GM03348 (cell line): ENCODE data around the gene PPP1R26.

Experiments
- DNase-seq: peaks from one replicate; pipeline ENCODE4 v3.0.0; 2012; ENCODE audit warnings: low spot score

The PPP1R26 gene

DNA sequence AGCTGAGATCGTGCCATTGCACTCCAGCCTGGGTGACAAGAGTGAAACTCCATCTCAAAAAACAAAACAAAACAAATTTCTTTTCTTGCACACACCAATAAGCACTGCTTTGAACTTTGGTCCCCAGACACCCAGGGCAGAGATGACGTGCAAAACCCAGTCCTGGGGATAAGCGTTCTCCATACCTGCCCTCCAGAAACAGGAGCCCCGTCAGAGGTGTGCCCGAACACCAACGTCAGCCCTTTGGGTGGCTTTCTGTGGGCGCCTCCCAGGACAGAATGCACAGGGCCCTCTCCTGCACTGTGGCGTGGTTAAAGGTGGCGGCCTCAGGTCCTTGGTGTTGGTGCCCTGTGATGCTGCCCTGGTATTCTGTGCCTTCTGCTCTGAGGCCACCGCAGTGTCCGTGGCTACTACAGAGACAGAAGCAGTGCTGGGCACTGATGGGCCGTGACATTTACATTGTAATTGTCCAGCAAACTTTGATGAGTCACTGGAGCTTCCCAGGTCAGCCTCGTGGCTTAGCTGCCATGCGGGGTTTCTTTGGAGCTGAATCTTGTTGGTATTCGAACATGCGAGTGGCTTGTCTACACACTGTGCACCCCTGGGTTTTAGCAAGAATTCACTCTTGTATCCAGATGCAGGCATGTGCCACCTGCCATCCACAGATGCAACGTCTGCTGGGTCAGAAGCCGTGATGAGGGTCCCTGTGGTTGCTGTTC, 9.8 kb downstream of the PPP1R26 start:
- no peak for DNase-seq

DNA sequence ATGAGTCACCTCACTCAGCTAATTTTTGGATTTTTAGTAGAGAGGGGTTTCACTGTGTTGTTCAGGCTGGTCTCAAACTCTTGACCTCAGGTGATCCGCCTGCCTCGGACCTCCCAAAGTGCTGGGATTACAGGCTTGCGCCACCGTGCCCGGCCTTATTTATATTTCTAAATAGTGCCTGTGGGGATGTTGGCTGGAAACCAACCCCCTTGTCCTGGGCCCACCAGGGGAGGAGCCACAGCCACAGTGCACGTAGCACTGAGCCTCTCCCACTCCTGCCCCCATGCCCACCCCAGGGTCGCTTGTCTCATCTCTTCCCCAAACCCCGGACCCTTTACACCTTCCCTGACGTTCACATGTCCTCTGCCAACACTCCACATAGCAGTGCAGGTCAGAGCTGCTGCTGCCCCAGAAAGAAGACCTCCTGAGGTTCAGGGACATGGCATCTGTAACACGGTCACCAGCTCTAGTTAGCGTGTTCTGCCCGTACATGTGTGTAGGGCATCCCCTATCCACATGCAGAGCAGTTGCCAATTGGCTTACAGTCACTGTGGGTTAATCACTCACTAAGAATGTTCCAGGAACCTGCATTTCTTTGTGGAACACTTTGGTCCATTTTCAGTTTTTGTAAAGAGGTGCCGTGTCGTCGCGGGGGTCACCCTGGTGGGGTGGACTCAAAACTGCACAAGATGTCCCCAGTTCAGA, 10.7 kb downstream of the PPP1R26 start:
- DNase-seq = no peak

DNA sequence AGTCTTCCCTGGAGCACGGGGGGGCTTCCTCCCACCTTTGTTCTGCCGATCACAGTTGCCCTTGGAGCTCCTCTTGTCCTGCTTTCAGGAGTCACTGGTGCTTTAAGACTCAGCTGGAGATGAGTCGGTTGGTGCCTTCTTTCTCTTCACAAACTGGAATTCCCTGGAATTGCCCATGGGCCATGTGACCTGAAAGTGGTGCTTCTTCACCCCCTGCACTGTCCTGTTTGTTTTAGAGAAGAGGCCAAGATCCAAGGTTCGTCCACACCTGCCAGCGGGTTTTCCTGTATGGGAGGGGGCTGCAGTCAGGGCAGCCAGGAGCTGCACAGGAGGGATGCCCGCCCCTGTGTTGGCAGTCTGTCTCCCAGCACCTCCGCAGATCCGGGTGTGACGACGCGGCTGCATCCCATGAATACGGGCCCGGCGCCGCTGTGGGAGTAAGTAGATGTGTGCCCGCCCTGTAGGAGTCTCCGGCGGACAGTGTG, 11.4 kb downstream of the PPP1R26 start:
- no peak for DNase-seq

DNA sequence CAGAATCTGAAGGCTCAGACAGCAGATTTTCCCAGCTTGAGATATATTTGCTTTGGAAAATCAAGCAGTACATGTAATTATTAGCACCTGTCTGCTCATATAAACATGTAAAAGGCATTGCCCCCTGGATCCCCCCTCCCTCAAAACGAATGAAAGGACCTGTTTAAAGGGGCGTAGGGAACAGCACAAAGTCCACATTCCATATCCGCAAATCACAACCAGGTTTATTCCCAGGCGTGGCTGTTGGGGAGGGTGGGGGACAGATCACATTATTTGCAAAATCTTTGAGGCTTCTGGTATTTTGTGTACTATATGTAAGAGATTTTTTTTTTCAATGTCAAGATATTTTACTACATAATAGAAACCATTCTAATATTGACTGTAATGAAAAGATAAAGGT, 12.2 kb downstream of the PPP1R26 start:
- no peak for DNase-seq

DNA sequence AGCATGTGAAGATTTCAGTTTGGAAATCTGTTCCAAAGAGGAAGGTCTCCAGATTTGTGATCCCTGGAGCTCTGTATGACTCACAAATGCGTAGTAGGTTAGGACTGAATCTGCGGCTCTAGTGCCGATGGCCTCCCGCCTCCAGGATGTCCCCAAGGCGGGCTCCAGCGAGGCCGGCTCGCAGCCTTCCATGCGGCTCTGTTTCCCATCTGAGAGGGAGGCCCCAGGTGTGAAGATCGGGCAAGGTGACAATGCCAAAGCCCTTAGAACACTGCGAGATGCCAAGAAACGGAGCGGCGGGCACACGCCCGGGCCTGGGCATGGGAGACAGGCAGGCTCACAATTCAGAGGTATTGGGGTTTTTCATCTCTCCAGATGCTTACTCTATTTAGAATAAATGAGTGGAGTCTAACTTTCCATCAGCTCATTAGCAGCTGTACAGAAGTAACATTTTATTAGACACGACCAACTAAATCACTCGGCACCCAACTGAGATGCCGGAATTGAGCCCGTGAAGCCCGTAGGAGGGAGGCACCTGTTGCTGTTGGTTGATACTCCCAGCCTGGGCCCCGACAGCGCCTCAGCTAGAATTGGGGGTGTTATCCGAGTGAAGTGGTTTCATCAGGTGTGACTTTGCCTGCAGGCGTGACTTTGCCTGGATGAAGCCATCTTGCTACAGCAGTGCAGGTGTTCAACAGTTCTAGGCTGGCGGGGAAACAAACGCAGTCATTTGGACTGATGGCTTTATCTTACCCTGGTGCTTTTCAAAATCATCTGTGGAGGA, 13.5 kb downstream of the PPP1R26 start:
- no peak for DNase-seq

DNA sequence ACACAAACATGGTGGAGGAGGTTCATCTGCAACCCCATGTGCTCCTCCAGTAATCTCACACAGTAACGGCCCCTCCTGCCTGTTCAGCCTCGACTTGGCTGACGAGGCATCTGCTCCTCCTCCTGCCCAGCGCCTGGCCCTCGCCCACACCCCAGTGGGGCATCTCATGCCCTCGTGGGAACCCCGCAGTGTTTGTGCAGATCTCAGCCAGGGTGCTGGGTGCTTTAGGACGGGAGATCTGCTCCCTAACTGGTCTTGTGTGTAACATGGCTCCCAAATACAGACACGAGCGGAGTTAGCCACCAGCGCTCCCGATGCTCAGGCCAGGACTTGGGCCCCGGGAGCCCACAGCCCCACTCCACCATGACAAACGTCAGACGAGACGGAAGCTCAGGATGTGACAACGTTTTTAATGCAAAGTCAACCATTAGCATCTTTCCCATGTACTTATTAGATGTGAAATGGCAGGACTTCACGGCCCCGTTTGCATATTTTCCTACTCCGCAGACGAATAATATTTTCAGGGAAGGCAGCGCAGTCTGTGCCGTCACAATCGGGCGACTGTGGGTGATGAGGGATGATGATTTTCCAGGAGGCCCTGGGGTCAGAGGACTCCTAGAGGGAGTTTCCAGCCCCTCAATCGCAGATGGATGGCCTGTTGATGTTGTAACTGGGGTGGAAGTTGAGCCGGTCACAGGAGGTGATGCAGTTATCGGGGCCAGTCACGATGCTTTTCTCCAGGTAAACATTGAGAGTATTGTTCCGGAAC, 15.4 kb downstream of the PPP1R26 start:
- DNase-seq = no peak

DNA sequence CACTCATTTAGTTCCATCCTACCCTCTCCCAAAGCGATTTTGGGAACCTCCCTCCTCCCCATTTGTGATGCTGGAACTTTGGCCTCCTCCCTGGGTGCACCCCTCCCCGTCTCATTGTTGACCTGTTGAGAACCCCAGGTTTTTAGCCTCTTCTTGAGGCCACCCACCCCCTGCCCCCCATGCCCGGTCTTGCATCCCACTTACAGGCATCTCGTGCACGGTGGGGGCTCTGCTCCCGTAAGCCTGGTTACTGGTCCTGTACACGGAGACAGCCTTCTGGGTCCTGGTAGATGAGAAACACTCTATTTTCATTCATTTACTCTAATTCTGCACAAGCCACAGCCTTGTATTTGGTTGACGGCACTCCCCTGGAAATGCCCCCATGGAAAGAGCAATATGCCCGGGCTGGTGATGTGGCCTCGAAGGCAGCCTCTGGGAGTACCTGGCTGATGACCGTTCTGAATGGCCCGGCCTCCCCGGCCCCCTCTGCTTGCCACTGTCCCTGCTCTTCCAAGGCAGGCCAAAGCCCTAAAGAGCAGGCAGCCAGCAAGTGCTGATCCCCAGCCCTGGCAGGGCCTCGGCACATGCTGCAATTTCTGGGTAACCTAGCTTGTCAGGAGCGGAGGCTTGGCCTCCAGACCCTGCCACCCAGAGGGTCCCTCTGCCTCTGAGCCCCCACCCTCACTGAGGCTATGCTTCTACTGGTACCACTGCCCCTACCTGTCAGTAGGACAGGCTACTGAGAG, 19.0 kb downstream of the PPP1R26 start:
- no peak for DNase-seq

DNA sequence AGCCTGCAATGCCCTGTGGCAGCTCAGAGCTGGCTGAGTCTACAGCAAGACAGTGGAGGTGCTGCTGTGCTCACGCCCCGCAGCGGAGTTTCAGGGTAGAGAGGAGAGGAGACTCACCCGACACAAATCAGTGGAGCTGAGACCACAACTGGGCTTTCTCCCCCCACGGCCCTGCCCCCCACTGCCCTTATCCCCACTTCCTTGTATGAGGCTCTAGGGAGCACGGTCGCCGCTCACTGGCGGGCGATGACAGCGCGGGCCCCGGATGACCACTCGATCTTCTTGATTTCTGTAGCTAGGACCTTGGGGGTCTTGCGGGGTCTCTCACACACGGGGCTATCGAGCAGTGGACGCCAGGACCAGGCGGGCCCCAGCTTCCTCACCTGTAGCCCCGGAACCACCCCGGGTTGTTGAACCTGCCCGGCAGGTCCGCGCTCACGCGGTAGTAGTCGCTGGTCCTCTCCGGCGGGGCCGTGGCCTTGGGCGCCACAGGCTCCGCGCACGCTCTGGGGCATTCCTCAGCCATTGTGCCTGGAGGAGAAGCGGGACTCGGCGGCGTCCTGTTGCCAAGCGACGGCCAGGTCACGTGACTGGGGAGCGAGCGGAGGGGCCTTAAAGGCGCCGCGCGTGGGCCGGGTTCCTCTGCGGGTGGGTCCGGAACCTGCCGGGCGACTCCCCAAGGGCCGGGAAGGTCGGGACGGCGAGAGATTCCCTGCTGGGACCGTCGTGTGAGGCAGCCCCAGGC, 19.9 kb downstream of the PPP1R26 start:
- DNase-seq = peak; percentile 96

DNA sequence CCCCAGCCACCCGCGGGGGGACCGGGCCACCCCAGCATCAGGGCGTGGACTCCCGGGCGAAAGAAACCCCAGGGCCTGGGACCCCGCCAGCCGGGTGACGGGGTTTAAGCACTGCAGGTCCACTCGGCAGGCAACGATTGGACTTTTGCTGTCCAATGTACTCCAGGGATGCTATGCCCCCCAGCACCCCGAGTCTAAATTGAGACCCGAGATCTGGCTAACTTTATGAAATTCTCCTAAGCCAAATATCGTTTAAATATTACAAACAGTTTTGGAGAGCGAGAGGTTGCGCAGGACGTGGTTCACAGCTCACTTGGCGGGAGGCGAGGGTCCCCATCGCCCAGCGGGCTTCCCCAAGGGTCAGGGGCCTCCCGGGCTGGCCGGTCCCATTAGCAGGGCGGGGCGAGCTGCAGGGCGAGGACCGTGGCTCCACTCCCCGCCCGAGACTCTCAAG, 20.5 kb downstream of the PPP1R26 start:
- DNase-seq = no peak

DNA sequence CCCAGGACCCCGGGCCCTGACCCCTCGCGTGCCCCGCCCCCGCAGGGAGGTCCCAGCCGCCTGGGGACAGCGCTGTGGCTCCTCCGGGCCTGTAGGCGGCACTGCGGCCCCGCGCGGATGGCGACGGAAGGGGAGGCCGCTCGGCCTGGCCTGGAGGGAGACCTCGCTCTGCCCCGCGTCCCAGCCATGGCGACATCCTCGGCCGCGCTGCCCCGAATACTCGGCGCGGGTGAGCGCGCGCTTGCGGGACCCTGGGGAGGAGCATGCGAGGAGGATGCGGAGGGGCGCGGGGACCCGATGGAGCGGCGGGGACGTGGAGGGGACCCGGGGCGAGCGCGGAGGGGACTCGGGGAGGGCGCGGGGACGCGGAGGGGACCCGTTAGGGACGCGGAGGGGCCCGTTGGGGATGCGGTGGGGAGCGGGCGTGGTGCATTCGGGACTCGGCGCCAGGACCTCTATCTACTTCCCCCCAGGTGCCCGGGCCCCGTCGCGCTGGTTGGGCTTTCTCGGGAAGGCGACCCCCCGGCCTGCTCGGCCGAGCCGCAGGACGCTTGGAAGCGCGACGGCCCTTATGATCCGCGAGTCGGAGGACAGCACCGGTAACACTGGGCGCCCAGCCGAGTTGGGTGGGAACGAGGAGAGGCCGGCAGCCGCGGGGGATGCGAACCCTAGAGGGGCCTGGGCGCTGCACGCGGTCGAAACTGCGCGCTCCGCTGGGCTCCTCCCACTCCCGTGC, 21.1 kb downstream of the PPP1R26 start, which contains the start of gene MRPS2:
Gene MRPS2, plus strand, starts transcription at position 158 of the 736 bp plus-strand sequence. Its CDS starts 29 bp downstream, at position 187.
- peak; percentile 98 for DNase-seq

DNA sequence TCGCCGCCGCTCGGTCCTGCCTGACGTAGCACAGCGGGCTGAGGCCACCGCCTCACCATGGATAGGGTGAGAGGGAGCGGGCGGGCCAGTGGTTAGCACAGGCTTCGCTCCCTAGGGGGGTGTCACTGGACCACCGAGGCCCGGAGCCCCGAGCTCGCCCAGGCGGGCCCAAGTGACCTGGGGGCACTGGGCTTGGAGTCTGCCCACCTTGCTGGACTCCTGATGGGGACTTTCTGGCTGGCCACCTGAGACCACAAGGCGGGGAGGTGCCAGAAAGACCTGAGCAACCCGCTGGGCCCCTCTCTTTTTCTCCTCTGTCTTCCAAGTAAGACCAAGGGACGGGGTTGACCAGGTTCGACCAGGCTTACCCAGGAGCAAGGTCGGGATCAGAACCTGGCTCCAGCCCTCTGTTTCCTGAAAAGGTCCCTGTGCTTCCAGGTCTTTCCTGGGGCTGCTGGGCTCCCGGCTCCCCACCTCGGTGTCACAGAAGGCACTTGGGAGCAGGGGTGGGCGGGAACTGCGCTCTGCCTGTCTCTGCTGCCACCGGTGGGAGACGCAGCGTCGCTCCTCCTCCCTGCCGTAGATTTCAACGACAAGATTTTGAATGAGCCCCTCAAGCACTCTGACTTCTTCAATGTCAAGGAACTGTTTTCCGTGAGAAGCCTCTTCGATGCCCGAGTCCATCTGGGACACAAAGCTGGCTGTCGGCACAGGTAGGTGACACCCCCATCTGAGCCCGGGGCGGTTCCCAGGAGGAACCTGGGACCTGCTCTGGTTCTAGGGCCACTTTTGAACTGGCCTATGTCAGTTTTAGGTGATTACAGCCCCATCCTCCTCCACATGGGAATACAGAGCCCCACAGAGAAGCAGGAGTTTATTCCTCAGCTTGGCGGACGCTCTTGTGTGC, 21.9 kb downstream of the PPP1R26 start:
- peak; percentile 90 for DNase-seq

DNA sequence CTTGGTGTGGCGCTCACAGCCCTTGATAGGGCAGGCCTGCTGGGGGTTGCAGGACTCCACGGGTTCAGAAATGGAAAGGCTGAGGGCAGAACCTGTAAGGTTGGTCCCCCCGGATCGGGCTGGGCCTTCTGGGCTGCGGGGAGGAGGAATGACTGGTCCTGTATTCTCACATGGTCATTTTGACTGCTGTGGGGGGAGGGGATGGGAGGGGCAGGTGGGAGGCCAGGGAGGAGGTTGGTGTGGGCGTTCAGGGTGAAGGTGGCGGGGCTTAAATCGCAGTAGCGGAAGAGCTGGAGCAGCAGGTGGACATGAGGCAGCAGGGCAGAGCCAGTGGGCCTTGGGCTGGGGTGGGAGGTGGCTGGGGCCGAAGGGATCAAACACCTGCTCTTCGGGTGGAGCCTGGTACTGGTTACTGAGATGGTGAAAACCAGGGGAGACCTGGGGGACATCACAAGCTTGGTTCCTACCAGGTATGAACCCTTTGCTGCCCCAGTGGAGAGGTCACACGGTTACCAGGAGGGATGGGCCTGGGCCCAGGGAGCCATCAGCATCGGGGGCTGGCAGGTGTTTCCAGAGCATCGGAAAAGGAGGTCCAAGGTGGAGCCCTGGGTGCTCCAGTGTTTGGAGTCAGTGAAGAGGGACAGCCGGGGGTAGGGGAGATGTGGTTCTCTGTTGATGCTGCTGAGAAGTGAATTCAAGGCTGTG, 22.7 kb downstream of the PPP1R26 start:
- no peak for DNase-seq

DNA sequence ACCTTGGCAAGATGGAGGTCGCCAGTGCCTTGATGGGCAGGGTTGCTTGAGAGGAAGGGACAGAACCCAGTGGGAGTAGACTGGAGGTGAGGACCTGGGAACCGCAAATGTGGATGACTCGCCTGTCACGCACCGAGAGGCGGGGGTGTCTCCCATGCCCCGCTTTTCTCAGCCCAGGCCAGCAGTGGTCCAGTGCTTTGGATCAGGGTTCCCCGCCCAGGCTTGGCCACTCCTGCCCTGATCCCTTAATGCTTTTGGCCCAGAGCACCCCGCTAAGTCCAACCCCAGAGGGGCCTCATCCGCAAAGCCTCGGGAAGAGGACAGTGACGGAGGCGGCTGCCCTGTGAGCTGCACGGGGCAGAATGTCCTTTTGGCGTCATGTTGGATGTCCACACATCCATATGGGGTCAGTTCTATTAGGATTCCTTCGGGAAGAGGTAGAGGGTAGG, 23.3 kb downstream of the PPP1R26 start:
- DNase-seq = no peak

DNA sequence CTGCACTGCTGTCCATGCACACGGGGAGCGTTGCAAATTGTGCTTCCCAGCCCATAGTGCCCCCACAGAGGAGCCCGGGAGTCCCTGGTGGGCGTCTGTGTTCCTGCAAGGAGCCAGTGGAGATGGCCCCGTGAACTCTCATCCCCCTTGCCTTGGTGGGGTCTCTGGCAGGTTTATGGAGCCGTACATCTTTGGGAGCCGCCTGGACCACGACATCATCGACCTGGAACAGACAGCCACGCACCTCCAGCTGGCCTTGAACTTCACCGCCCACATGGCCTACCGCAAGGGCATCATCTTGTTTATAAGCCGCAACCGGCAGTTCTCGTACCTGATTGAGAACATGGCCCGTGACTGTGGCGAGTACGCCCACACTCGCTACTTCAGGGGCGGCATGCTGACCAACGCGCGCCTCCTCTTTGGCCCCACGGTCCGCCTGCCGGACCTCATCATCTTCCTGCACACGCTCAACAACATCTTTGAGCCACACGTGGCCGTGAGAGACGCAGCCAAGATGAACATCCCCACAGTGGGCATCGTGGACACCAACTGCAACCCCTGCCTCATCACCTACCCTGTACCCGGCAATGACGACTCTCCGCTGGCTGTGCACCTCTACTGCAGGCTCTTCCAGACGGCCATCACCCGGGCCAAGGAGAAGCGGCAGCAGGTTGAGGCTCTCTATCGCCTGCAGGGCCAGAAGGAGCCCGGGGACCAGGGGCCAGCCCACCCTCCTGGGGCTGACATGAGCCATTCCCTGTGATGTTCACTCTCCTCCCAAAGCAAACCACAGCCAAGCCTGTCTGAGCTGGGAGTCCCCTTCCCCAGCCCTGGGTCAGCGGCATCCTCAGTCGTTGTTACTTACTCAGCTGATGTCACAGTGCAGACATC, 24.0 kb downstream of the PPP1R26 start:
- DNase-seq = no peak

DNA sequence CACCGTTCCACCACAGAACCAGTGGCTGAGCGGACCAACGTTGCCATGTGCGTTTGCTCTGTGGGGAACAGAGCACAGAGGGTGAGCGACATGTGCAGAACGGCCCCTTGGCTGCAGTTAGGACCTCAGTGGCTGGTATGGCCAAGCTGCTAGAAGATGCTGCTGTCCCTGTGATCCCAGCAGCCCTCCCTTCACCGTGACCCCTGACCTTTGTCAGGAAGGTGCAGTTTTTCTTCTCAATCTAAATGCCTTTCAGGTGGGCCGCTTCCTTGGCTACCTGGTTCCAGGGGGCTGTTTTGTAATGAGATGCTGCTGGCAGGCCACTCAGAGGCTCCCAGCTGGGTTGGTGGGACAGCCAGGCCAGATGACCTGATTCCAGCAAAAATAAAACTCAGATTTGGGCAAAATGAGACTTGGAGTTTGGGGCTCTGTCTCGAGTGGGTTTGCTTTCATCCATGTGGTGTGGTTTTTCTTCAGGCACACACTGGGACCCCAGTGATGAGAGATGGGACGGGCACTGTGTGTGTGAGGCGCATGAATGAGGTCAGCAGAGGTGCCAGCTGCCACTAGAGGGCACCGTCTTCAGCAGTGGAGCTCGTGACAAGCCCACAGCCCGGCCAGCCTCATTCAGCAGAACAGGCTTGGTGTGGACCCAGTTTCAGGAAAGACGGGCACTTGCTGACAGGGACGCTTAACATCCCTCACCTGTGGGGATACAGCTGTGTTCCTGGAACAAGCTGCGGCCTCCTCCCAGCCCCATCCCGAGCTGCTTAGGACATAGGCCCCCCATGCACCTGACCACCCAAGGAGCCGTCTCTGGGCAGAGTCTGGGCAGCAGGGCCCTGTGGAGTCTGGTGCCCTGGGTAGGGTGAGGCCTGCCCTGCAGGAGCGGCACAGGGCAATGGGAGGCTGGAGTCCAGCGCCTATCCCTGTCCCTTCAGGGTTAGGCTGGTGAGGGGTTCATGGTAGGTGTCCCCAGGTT, 25.0 kb downstream of the PPP1R26 start:
- peak; percentile 83 for DNase-seq
